HFF-Myc (cell line): ENCODE data around the gene PAQR4.
A peak's percentile ranks its signal among the peaks of the same experiment; 100 is the strongest.

ENCODE experiments used
- DNase-seq: peaks from one replicate; pipeline ENCODE4 v3.0.0-alpha.2; 2011; ENCODE audit warnings: low read depth; ENCODE audit errors: extremely low read depth
- H3K4me3 ChIP-seq: replicated peaks from 2 replicates; pipeline ENCODE4 v1.5.1; 2011; ENCODE audit warnings: low read depth, mild to moderate bottlenecking, control low read depth, low read length
- TF ChIP-seq, protein P1 (sequence below): IDR thresholded peaks from 2 replicates; pipeline ENCODE4 v1.5.1; 2012; ENCODE audit warnings: mild to moderate bottlenecking, low read depth, low read length, control low read depth; ENCODE audit errors: missing control alignments

Gene PAQR4

GRCh38 chr16:2999929-3000328 lies 30.8 kb downstream of the PAQR4 start:
- no peak for DNase-seq
- TF ChIP-seq, protein P1, sequence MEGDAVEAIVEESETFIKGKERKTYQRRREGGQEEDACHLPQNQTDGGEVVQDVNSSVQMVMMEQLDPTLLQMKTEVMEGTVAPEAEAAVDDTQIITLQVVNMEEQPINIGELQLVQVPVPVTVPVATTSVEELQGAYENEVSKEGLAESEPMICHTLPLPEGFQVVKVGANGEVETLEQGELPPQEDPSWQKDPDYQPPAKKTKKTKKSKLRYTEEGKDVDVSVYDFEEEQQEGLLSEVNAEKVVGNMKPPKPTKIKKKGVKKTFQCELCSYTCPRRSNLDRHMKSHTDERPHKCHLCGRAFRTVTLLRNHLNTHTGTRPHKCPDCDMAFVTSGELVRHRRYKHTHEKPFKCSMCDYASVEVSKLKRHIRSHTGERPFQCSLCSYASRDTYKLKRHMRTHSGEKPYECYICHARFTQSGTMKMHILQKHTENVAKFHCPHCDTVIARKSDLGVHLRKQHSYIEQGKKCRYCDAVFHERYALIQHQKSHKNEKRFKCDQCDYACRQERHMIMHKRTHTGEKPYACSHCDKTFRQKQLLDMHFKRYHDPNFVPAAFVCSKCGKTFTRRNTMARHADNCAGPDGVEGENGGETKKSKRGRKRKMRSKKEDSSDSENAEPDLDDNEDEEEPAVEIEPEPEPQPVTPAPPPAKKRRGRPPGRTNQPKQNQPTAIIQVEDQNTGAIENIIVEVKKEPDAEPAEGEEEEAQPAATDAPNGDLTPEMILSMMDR = no peak
- H3K4me3 ChIP-seq = no peak overlapping the region

- H3K4me3 ChIP-seq = no peak overlapping the region
- TF ChIP-seq, protein P1 = no peak
- no peak for DNase-seq
Measured at GRCh38 chr16:3000540-3000939, 31.4 kb downstream of the PAQR4 start.

DNA sequence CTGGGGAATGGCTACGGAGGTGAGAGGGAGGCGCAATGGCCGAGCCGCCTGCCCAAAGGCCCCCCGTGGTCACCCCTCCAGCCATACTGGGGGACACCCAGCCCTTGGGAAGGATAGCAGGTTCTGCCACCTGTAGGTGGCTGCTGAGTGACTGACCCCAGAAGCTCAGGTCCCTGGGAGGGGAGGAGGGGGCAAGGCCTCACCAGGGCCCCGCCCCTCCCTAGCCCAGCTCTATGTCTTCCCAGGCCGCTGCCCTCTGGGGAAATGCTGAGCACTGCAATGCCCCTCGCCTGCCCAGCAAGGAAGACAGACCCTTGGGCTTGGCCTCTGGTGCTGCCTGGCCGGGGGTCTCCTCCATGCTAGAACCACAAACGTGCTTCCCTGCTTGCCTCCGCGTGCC lies 32.2 kb downstream of the PAQR4 start:
- H3K4me3 ChIP-seq = no peak overlapping the region
- DNase-seq = no peak
- TF ChIP-seq, protein P1 = no peak

GRCh38 chr16:3003582-3004270 lies 34.6 kb downstream of the PAQR4 start:
- peak; percentile 96 for DNase-seq
- TF ChIP-seq, protein P1 = peak; percentile 56
- no peak overlapping the region for H3K4me3 ChIP-seq

GRCh38 chr16:3004319-3004718 lies 35.2 kb downstream of the PAQR4 start:
- no peak for DNase-seq
- no peak overlapping the region for H3K4me3 ChIP-seq

DNA sequence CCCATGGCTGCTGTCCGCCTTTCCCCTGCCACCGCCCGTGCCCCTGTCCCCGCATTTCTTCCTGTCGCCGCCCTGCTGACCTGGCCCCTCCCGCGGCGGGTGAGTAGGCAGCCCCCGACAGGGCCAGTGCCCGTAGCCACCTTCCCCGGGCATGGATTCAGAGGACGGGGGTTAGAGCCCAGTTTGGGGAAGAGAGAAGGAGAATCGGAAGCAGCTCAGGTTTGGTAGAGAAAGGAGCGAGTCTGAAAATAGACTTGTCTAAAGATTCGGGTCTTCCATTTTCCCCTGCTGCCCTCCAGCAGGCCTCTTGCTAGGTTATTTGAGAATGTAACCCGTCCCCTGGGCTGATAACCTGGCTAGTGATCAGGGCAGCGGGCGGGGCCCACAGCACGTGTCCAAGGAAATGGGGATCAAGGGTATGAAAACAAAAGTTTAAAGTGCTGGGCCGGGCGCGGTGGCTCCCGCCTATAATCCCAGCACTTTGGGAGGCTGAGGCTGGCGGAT lies 35.7 kb downstream of the PAQR4 start:
- H3K4me3 ChIP-seq = no peak overlapping the region
- TF ChIP-seq, protein P1 = no peak
- DNase-seq = no peak

More at GRCh38 chr16:3004319-3004718, 35.2 kb downstream of the PAQR4 start:
- TF ChIP-seq, protein P1 = no peak
